HCT116 (cell line): ENCODE data around the gene IL17B. TPM values are rescaled to one million over a fixed set of nuclear protein-coding genes. Genes with fewer than 3 reads are reported as not detected.

ENCODE experiments used
- ATAC-seq: fragments of 200-7000 bp; cut with Tn5 transposase; 2 replicates; pipeline ENCODE4 v1.9.1; 2020; ENCODE audit warnings: mild to moderate bottlenecking, moderate library complexity
- BruUV-seq: library from RNA; stranded (reverse); fragments of 400-500 nt; replicated peaks from 2 replicates; lab custom pipeline; 2021; lab: Mats Ljungman, UMichigan
- CTCF ChIA-PET: fragments of 300-600 bp; sonication (Branson Sonifier 250); formaldehyde crosslinking; loops from one replicate; lab custom pipeline; 2021; ENCODE audit warnings: antibody characterized with exemption; lab: Charles Lee
- POLR2A ChIA-PET: fragments of 300-600, 350-600 bp; sonication (Branson Sonifier 250); formaldehyde crosslinking; loops from one replicate; lab custom pipeline; 2021; ENCODE audit warnings: antibody characterized with exemption; lab: Charles Lee
- RAD21 ChIA-PET, 2 experiments: fragments of 300-600 bp; sonication (Branson Sonifier 250); formaldehyde crosslinking; loops; one replicate each; lab custom pipeline; 2023; ENCODE audit warnings: low total read pairs in 2 of 2; ENCODE audit not compliant: uncharacterized antibody in 2 of 2, unreplicated experiment in 2 of 2, low non-redundant PET in 1 of 2; lab: Charles Lee
- DNase-seq: peaks from one replicate; pipeline ENCODE4 v3.0.0-alpha.2; 2010; ENCODE audit warnings: low read depth, low spot score
- H2AFZ ChIP-seq: fragments of 200-600 bp; shearing (Covaris generic), sonication (generic); 2 replicates; pipeline ENCODE4 v1.6.1; 2017; ENCODE audit warnings: low read depth, mixed run types, mixed read lengths, antibody characterized with exemption, low read length; ENCODE audit not compliant: poor library complexity, severe bottlenecking
- H3K27ac ChIP-seq: 2 replicates; pipeline ENCODE4 v1.5.1; 2012; ENCODE audit warnings: low read depth, low read length
- H3K27me3 ChIP-seq: fragments of 200-600 bp; sonication (generic); 2 replicates; pipeline ENCODE4 v1.6.1; 2016; ENCODE audit warnings: mixed run types, low read length, mixed read lengths; ENCODE audit not compliant: insufficient read depth
- H3K36me3 ChIP-seq, 2 experiments: fragments of 200-500 bp in 1 of 2; fragments of 200-600 bp in 1 of 2; sonication (Bioruptor generic) in 1 of 2; sonication (generic) in 1 of 2; 2 replicates each; pipeline versions ENCODE4 v1.5.1 to v1.6.1; 2014 to 2016; ENCODE audit warnings: low read length in 2 of 2, inconsistent platforms in 1 of 2, mixed read lengths in 1 of 2, mixed run types in 1 of 2; ENCODE audit not compliant: insufficient read depth in 2 of 2, control insufficient read depth in 1 of 2
- H3K4me1 ChIP-seq, 2 experiments: fragments of 200-600 bp in 1 of 2; sonication (generic) in 1 of 2; 2 replicates each; pipeline versions ENCODE4 v1.5.1 to v1.6.1; 2012 to 2017; ENCODE audit warnings: low read length in 2 of 2, inconsistent platforms in 1 of 2, mild to moderate bottlenecking in 1 of 2, mixed read lengths in 1 of 2, mixed run types in 1 of 2, moderate library complexity in 1 of 2; ENCODE audit not compliant: insufficient read depth in 2 of 2, control insufficient read depth in 1 of 2
- H3K4me2 ChIP-seq: fragments of 200-600 bp; sonication (generic); 2 replicates; pipeline ENCODE4 v1.6.1; 2017; ENCODE audit warnings: mixed run types, low read length, mixed read lengths
- H3K4me3 ChIP-seq, 2 experiments: fragments of 200-600 bp in 1 of 2; sonication (generic) in 1 of 2; replicated peaks in 1 of 2; 2 replicates each; pipeline ENCODE4 v1.5.1; 2011 to 2016; ENCODE audit warnings: low read length in 2 of 2, control low read depth in 1 of 2, low read depth in 1 of 2, mild to moderate bottlenecking in 1 of 2, mixed read lengths in 1 of 2, mixed run types in 1 of 2
- H3K79me2 ChIP-seq: fragments of 200-600 bp; sonication (generic); 2 replicates; pipeline ENCODE4 v1.6.1; 2017; ENCODE audit warnings: mild to moderate bottlenecking, mixed run types, low read length, moderate library complexity, mixed read lengths; ENCODE audit not compliant: insufficient read depth
- H3K9ac ChIP-seq: fragments of 200-600 bp; sonication (generic); 2 replicates; pipeline ENCODE4 v1.6.1; 2016; ENCODE audit warnings: low read length, mixed read lengths
- H3K9me2 ChIP-seq: fragments of 200-600 bp; sonication (generic), shearing (Covaris generic); 2 replicates; pipeline ENCODE4 v1.6.1; 2017; ENCODE audit warnings: mixed run types, mild to moderate bottlenecking, moderate library complexity; ENCODE audit not compliant: insufficient read depth
- H3K9me3 ChIP-seq, 2 experiments: fragments of 200-500 bp in 1 of 2; fragments of 200-600 bp in 1 of 2; sonication (Bioruptor generic) in 1 of 2; sonication (generic) in 1 of 2; 2 replicates each; pipeline ENCODE4 v1.6.1; 2014 to 2017; ENCODE audit warnings: low read length in 2 of 2, mixed read lengths in 2 of 2, inconsistent platforms in 1 of 2, low read depth in 1 of 2, mild to moderate bottlenecking in 1 of 2, mixed run types in 1 of 2, moderate library complexity in 1 of 2; ENCODE audit not compliant: control insufficient read depth in 1 of 2, insufficient read depth in 1 of 2
- H4K20me1 ChIP-seq: fragments of 200-600 bp; sonication (generic), shearing (Covaris generic); 2 replicates; pipeline ENCODE4 v1.6.1; 2017; ENCODE audit warnings: mixed run types, mild to moderate bottlenecking, moderate library complexity; ENCODE audit not compliant: insufficient read depth
- ATF3 ChIP-seq: IDR thresholded peaks from 2 replicates; pipeline ENCODE4 v1.6.1; 2012
- CEBPB ChIP-seq: IDR thresholded peaks from 2 replicates; pipeline ENCODE4 v1.6.1; 2012; ENCODE audit warnings: low read depth
- ELF1 ChIP-seq: IDR thresholded peaks from 2 replicates; pipeline ENCODE4 v1.6.1; 2012; ENCODE audit warnings: low read depth, borderline replicate concordance
- EZH2 ChIP-seq: fragments of 200-600 bp; sonication (generic); IDR thresholded peaks from 2 replicates; pipeline ENCODE4 v1.6.1; 2017; ENCODE audit warnings: antibody characterized with exemption, mixed run types
- EZH2phosphoT487 ChIP-seq: fragments of 200-600 bp; IDR thresholded peaks from 2 replicates; pipeline ENCODE4 v1.6.1; 2018; ENCODE audit warnings: antibody characterized with exemption, borderline replicate concordance
- JUND ChIP-seq: IDR thresholded peaks from 2 replicates; pipeline ENCODE4 v1.6.1; 2012
- POLR2AphosphoS5 ChIP-seq: IDR thresholded peaks from 2 replicates; pipeline ENCODE4 v1.6.1; 2011; ENCODE audit warnings: mild to moderate bottlenecking, low read depth, low read length, moderate library complexity
- REST ChIP-seq: IDR thresholded peaks from 2 replicates; pipeline ENCODE4 v1.6.1; 2012; ENCODE audit warnings: low read depth
- SIN3A ChIP-seq: IDR thresholded peaks from 2 replicates; pipeline ENCODE4 v1.6.1; 2012; ENCODE audit warnings: low read depth
- SP1 ChIP-seq: IDR thresholded peaks from 2 replicates; pipeline ENCODE4 v1.6.1; 2012; ENCODE audit warnings: low read depth
- SRF ChIP-seq: IDR thresholded peaks from 2 replicates; pipeline ENCODE4 v1.6.1; 2012; ENCODE audit warnings: low read depth
- TCF7L2 ChIP-seq: IDR thresholded peaks from 2 replicates; pipeline ENCODE4 v1.7.0; 2011; ENCODE audit warnings: borderline replicate concordance, inconsistent platforms; ENCODE audit not compliant: insufficient read depth, insufficient read length; ENCODE audit errors: extremely low read depth
- ZBTB33 ChIP-seq: IDR thresholded peaks from 2 replicates; pipeline ENCODE4 v1.6.1; 2011; ENCODE audit warnings: mild to moderate bottlenecking, low read length, moderate library complexity; ENCODE audit not compliant: insufficient replicate concordance; ENCODE audit errors: extremely low read depth
- ZFX ChIP-seq: fragments of 450-650 bp; IDR thresholded peaks from 2 replicates; pipeline ENCODE4 v1.6.1; 2017
- ZNF274 ChIP-seq: fragments of 200-500 bp; sonication (Bioruptor generic); IDR thresholded peaks from 2 replicates; pipeline ENCODE4 v1.6.1; 2014; ENCODE audit warnings: mild to moderate bottlenecking, low read depth, low read length, inconsistent platforms
- intact Hi-C: fragments of 100-400 bp; cut with micrococcal nuclease; formaldehyde crosslinking; loops from 2 replicates; pipeline ENCODE4 v1.10.0; 2022
- total RNA-seq: library from RNA; stranded (reverse); gene quantifications from one replicate; pipeline ENCODE4 v1.2.1, GENCODE V29; 2021; ENCODE audit not compliant: unreplicated experiment

The IL17B gene
- total RNA-seq, 1 experiment from 2014 or later: 0.81 TPM

- no peak overlapping the region for H3K27ac ChIP-seq
- no peak overlapping the region for H3K4me3 ChIP-seq
- no peak overlapping the region for H3K9ac ChIP-seq
- no TSS peak for BruUV-seq
- intact Hi-C loops: no loop called here
- no peaks in the 10 kb centered on the region for H4K20me1 ChIP-seq
- no peaks in the 10 kb centered on the region for H3K27me3 ChIP-seq
- DNase-seq: no peak
- H2AFZ ChIP-seq: no peak overlapping the region
- CTCF ChIA-PET: no interaction called here
- H3K4me2 ChIP-seq: no peak overlapping the region
- no peaks in the 10 kb centered on the region for H3K9me2 ChIP-seq
- no peak for TF ChIP-seq ATF3
- no peak for TF ChIP-seq SP1
- no peak for TF ChIP-seq ELF1
- no peak for TF ChIP-seq TCF7L2
- no peak for TF ChIP-seq SRF
- no peak for TF ChIP-seq EZH2
- TF ChIP-seq, all 23 proteins: peak for 0
- no peaks in the 10 kb centered on the region for H3K79me2 ChIP-seq
- ATAC-seq: no peak
- H3K9me3 ChIP-seq: no peaks in the 10 kb centered on the region
- POLR2A ChIA-PET: no interaction called here
- H3K36me3 ChIP-seq: no peaks in the 10 kb centered on the region
- H3K4me1 ChIP-seq: no peaks in the 10 kb centered on the region
- RAD21 ChIA-PET: no interaction called here
These were observed 23.2 kb upstream of the IL17B start for GRCh38 chr5:149402291-149402690.

- Histone ChIP-seq H4K20me1 (no peaks in the 10 kb centered on the region), H3K9me3 (no peaks in the 10 kb centered on the region), H3K36me3 (no peaks in the 10 kb centered on the region), H3K27ac (no peak overlapping the region), H3K9me2 (no peaks in the 10 kb centered on the region), H3K9ac (no peak overlapping the region), H3K4me1 (no peaks in the 10 kb centered on the region), H3K27me3 (no peaks in the 10 kb centered on the region), H3K79me2 (no peaks in the 10 kb centered on the region), H3K4me3 (no peak overlapping the region), H3K4me2 (no peak overlapping the region), H2AFZ (no peak overlapping the region)
- ChIA-PET POLR2A (no interaction called here), RAD21 (no interaction called here), CTCF (interaction anchor here (1.0 kb wide), 1 partner anchor 218 kb away, joined by 3 read pairs; no protein-coding TSS in a partner anchor)
- ATAC-seq (no peak), DNase-seq (no peak)
- TF ChIP-seq SP1 (no peak), ZFX (no peak), REST (no peak), TCF7L2 (no peak), ZNF274 (no peak), POLR2AphosphoS5 (no peak), SIN3A (no peak), EZH2phosphoT487 (no peak), ZBTB33 (no peak), EZH2 (no peak), CEBPB (no peak), JUND (no peak)
- intact Hi-C loops: no loop called here
- no TSS peak for BruUV-seq
These were observed 22.0 kb upstream of the IL17B start for GRCh38 chr5:149401051-149401450.
